Skin epidermis (tissue), 12 donors: Measurements from ENCODE around the gene RXRB.
A peak's percentile ranks its signal among the peaks of the same experiment; 100 is the strongest.
"Not testable (repeated sequence)": the region's sequence is repeated elsewhere in the genome, so short reads cannot be mapped to it uniquely, and the experiment has no call there.

Experiments used
- H3K27ac ChIP-seq, 21 experiments: fragments of 200-600 bp; sonication (generic) in 11 of 21; one replicate each; pipeline ENCODE4 v1.5.0; 2020; ENCODE audit warnings: mild to moderate bottlenecking in 3 of 21, inconsistent platforms in 2 of 21, moderate library complexity in 2 of 21
- H3K4me3 ChIP-seq, 7 experiments: fragments of 200-600 bp; sonication (generic) in 2 of 7; one replicate each; pipeline ENCODE4 v1.5.0; 2020; ENCODE audit warnings: inconsistent platforms in 2 of 7, mild to moderate bottlenecking in 2 of 7, moderate library complexity in 1 of 7

Gene RXRB

GRCh38 chr6:33200219-33201146 lies at the start of gene RXRB, which contains the start of gene SLC39A7:
TSS of gene RXRB (minus strand) at chr6:33200665. CDS start at chr6:33200476, 189 bp downstream.
TSS of gene SLC39A7 (plus strand) at chr6:33200867. CDS start at chr6:33201246, 379 bp downstream.
- peak within 1 kb of the TSS; percentile 62 to 95 (median 84) for H3K4me3 ChIP-seq
- peak within 1 kb of the TSS; percentile 89 to 99 (median 97) for H3K27ac ChIP-seq

- H3K4me3 ChIP-seq: peak overlapping the region; percentile 36 to 59 (median 48)
- H3K27ac ChIP-seq: peak overlapping the region; percentile 76 to 99 (median 92)
Observed at GRCh38 chr6:33249732-33250630, 49.5 kb upstream of the RXRB start.

- H3K27ac ChIP-seq: peak overlapping the region; percentile 76 to 99 (median 92)
- H3K4me3 ChIP-seq: peak overlapping the region; percentile 36 to 59 (median 48)
Observed at GRCh38 chr6:33248932-33249731, 48.7 kb upstream of the RXRB start.

GRCh38 chr6:33248643-33248931 lies 48.1 kb upstream of the RXRB start:
- Histone ChIP-seq H3K4me3 (peak overlapping the region; percentile 34 to 59 (median 48)), H3K27ac (peak overlapping the region; percentile 75 to 99 (median 90))

- peak overlapping the region; percentile 34 to 59 (median 48) for H3K4me3 ChIP-seq
- H3K27ac ChIP-seq: peak overlapping the region in 20 of 21 experiments; percentile 75 to 99 (median 90)
Observed at GRCh38 chr6:33247977-33248642, 47.6 kb upstream of the RXRB start.

GRCh38 chr6:33243476-33243875 lies 43.0 kb upstream of the RXRB start:
- no peak overlapping the region for H3K4me3 ChIP-seq
- H3K27ac ChIP-seq: no peak overlapping the region

- H3K27ac ChIP-seq: no peak overlapping the region
- H3K4me3 ChIP-seq: no peak overlapping the region
Observed at GRCh38 chr6:33241968-33242367, 41.5 kb upstream of the RXRB start.

GRCh38 chr6:33237741-33238140 lies 37.3 kb upstream of the RXRB start:
- H3K27ac ChIP-seq: no peak overlapping the region
- H3K4me3 ChIP-seq: no peak overlapping the region

GRCh38 chr6:33236852-33237251 lies 36.4 kb upstream of the RXRB start:
- no peak overlapping the region for H3K4me3 ChIP-seq
- H3K27ac ChIP-seq: no peak overlapping the region

GRCh38 chr6:33236328-33236727 lies 35.9 kb upstream of the RXRB start:
- Histone ChIP-seq H3K4me3 (no peak overlapping the region), H3K27ac (no peak overlapping the region)

GRCh38 chr6:33235221-33235634 lies 34.8 kb upstream of the RXRB start:
- no peak overlapping the region for H3K27ac ChIP-seq
- H3K4me3 ChIP-seq: no peak overlapping the region

- H3K4me3 ChIP-seq, H3K27ac ChIP-seq: not testable (repeated sequence)
Observed at GRCh38 chr6:33226503-33227120, 26.1 kb upstream of the RXRB start.

GRCh38 chr6:33217681-33218080 lies 17.2 kb upstream of the RXRB start:
- Histone ChIP-seq H3K4me3 (no peak overlapping the region), H3K27ac (no peak overlapping the region)

- Histone ChIP-seq H3K27ac (no peak overlapping the region), H3K4me3 (no peak overlapping the region)
Observed at GRCh38 chr6:33217246-33217645, 16.8 kb upstream of the RXRB start.

GRCh38 chr6:33216117-33216649 lies 15.7 kb upstream of the RXRB start:
- Histone ChIP-seq H3K4me3 (no peak overlapping the region), H3K27ac (no peak overlapping the region)

GRCh38 chr6:33215271-33216116 lies 15.0 kb upstream of the RXRB start:
- H3K27ac ChIP-seq: no peak overlapping the region
- H3K4me3 ChIP-seq: no peak overlapping the region

- peak overlapping the region in 4 of 21 experiments; percentile 3 to 72 (median 39) for H3K27ac ChIP-seq
- peak overlapping the region in 3 of 7 experiments; percentile 32 to 43 (median 39) for H3K4me3 ChIP-seq
Observed at GRCh38 chr6:33213989-33214335, 13.5 kb upstream of the RXRB start.
